CD14-positive monocyte (primary cell): ENCODE data around the gene PHLDA2. TPM values are rescaled to one million over a fixed set of nuclear protein-coding genes. Genes with fewer than 3 reads are reported as not detected.

Source experiments
- DNase-seq, 3 donors: peaks; one replicate each; pipeline ENCODE4 v3.0.0-alpha.2; 2011 to 2022
- H2AFZ ChIP-seq: 2 replicates; pipeline ENCODE4 v1.6.0; 2012; ENCODE audit warnings: mild to moderate bottlenecking, low read depth, low read length, inconsistent platforms; ENCODE audit not compliant: insufficient read depth, poor library complexity, severe bottlenecking
- H3K27ac ChIP-seq, 2 donors: 1 replicate in 1 of 2; 2 replicates in 1 of 2; pipeline ENCODE4 v1.5.1; 2012 to 2013; ENCODE audit warnings: low read length in 2 of 2, control low read depth in 1 of 2, inconsistent platforms in 1 of 2, low read depth in 1 of 2, mild to moderate bottlenecking in 1 of 2
- H3K27me3 ChIP-seq, 2 donors: one replicate each; pipeline versions ENCODE4 v1.6.0 to v1.6.1; 2011 to 2013; ENCODE audit warnings: low read length in 2 of 2; ENCODE audit not compliant: control insufficient read depth in 2 of 2, insufficient read depth in 2 of 2
- H3K36me3 ChIP-seq, 2 donors: replicated peaks in 1 of 2; 1 replicate in 1 of 2; 2 replicates in 1 of 2; pipeline versions ENCODE4 v1.5.1 to v1.6.1; 2012 to 2013; ENCODE audit warnings: low read length in 2 of 2, control low read depth in 1 of 2, inconsistent platforms in 1 of 2, mild to moderate bottlenecking in 1 of 2; ENCODE audit not compliant: insufficient read depth in 2 of 2, control insufficient read depth in 1 of 2
- H3K4me1 ChIP-seq, 2 donors: 1 replicate in 1 of 2; 2 replicates in 1 of 2; pipeline versions ENCODE4 v1.5.1 to v1.6.1; 2012 to 2013; ENCODE audit warnings: low read length in 2 of 2, control low read depth in 1 of 2, inconsistent platforms in 1 of 2, mild to moderate bottlenecking in 1 of 2, moderate library complexity in 1 of 2; ENCODE audit not compliant: insufficient read depth in 2 of 2, control insufficient read depth in 1 of 2
- H3K4me2 ChIP-seq: replicated peaks from 2 replicates; pipeline ENCODE3; 2012; ENCODE audit warnings: low read length, moderate library complexity, mild to moderate bottlenecking; ENCODE audit not compliant: poor library complexity, severe bottlenecking; ENCODE audit errors: extremely low read depth
- H3K4me3 ChIP-seq, 3 experiments: fragments of 200-600 bp in 1 of 3; sonication (generic) in 1 of 3; replicated peaks in 1 of 3; 1 replicate in 2 of 3; 2 replicates in 1 of 3; pipeline ENCODE4 v1.5.1; 2011 to 2013; ENCODE audit warnings: low read length in 3 of 3, mild to moderate bottlenecking in 3 of 3, control low read depth in 2 of 3, low read depth in 2 of 3, inconsistent platforms in 1 of 3, moderate library complexity in 1 of 3
- H3K79me2 ChIP-seq: 2 replicates; pipeline ENCODE4 v1.6.0; 2012; ENCODE audit warnings: mild to moderate bottlenecking, control low read depth, inconsistent platforms, low read length, moderate library complexity; ENCODE audit not compliant: insufficient read depth
- H3K9ac ChIP-seq: 2 replicates; pipeline ENCODE4 v1.6.0; 2017; ENCODE audit warnings: low read length, mild to moderate bottlenecking; ENCODE audit not compliant: insufficient read depth, poor library complexity, severe bottlenecking
- H3K9me3 ChIP-seq, 2 donors: replicated peaks in 1 of 2; 1 replicate in 1 of 2; 2 replicates in 1 of 2; pipeline versions ENCODE4 v1.5.1 to v1.6.1; 2012 to 2013; ENCODE audit warnings: low read length in 2 of 2, control low read depth in 1 of 2; ENCODE audit not compliant: control insufficient read depth in 1 of 2, insufficient read depth in 1 of 2
- H4K20me1 ChIP-seq: 2 replicates; pipeline ENCODE4 v1.6.0; 2012; ENCODE audit warnings: mild to moderate bottlenecking, low read length, control low read depth, moderate library complexity; ENCODE audit not compliant: insufficient read depth
- H3K27ac Mint-ChIP-seq, 7 donors: one replicate each; pipeline ENCODE4 v1.8.0; 2020; ENCODE audit warnings: mild to moderate bottlenecking in 7 of 7, mixed read lengths in 7 of 7, moderate library complexity in 6 of 7, inconsistent platforms in 2 of 7
- H3K27me3 Mint-ChIP-seq, 3 donors: one replicate each; pipeline ENCODE4 v1.8.0; 2021 to 2022; ENCODE audit warnings: low read depth in 3 of 3, mild to moderate bottlenecking in 3 of 3, mixed read lengths in 3 of 3, moderate library complexity in 3 of 3, inconsistent platforms in 1 of 3
- H3K36me3 Mint-ChIP-seq, 2 donors: one replicate each; pipeline ENCODE4 v1.8.0; 2020; ENCODE audit warnings: mixed read lengths in 2 of 2, inconsistent platforms in 1 of 2, mild to moderate bottlenecking in 1 of 2
- H3K4me1 Mint-ChIP-seq: one replicate; pipeline ENCODE4 v1.8.0; 2020; ENCODE audit warnings: mild to moderate bottlenecking, mixed read lengths
- H3K4me3 Mint-ChIP-seq, 2 donors: one replicate each; pipeline ENCODE4 v1.8.0; 2020; ENCODE audit warnings: mild to moderate bottlenecking in 2 of 2, mixed read lengths in 2 of 2, moderate library complexity in 1 of 2
- H3K9me3 Mint-ChIP-seq, 7 donors: one replicate each; pipeline ENCODE4 v1.8.0; 2020 to 2022; ENCODE audit warnings: mixed read lengths in 7 of 7, mild to moderate bottlenecking in 6 of 7, moderate library complexity in 6 of 7, inconsistent platforms in 2 of 7
- CTCF ChIP-seq: fragments of 200-600 bp; IDR thresholded peaks from one replicate; pipeline ENCODE4 v1.8.0; 2022; ENCODE audit warnings: antibody characterized with exemption, mild to moderate bottlenecking
- WGBS: methylation state at CpG from one replicate; pipeline ENCODE4 v1.1.5; 2013; ENCODE audit warnings: missing lambda C conversion rate; ENCODE audit not compliant: insufficient coverage; 5-methylcytosine and 5-hydroxymethylcytosine counted together
- intact Hi-C, 2 donors: fragments of 100-400 bp; cut with micrococcal nuclease; formaldehyde crosslinking; loops; one replicate each; pipeline versions ENCODE4 v1.15.0 to v1.15.1; 2023
- polyA plus RNA-seq, 3 donors: library from polyadenylated mRNA; depleted of rRNA in 1 of 3; unstranded in 2 of 3; stranded (reverse) in 1 of 3; fragments of 300-500 nt in 2 of 3; fragments of >200 nt in 1 of 3; fragmentation: Illumina TruSeq in 2 of 3; gene quantifications; 1 replicate in 2 of 3; 2 replicates in 1 of 3; pipeline ENCODE4 v1.2.3, GENCODE V29; 2012 to 2021

Gene PHLDA2
- polyA plus RNA-seq, 3 donors = 2.6 to 54.5 (median 4.7) TPM

GRCh38 chr11:2943711-2944118 lies 14.5 kb upstream of the PHLDA2 start:
- peaks cover 2 to 4% (median 3%) of the 10 kb centered on the region in 3 donors for H3K27me3 Mint-ChIP-seq
- WGBS = 58% methylated on average over 12 of the region's 12 CpGs
- intact Hi-C loops = no loop called here
- peak overlapping the region in 1 of 7 donors; percentile 43 for H3K27ac Mint-ChIP-seq
- Histone ChIP-seq H3K4me1 (peaks cover 30 to 39% of the 10 kb centered on the region in 2 donors), H3K27me3 (no peaks in the 10 kb centered on the region), H3K9me3 (peaks cover 5 to 6% of the 10 kb centered on the region in 2 donors), H3K36me3 (peaks cover 18 to 20% of the 10 kb centered on the region in 2 donors), H3K4me3 (no peak overlapping the region), H3K9ac (no peak overlapping the region), H3K27ac (no peak overlapping the region), H4K20me1 (peaks cover 8% of the 10 kb centered on the region), H2AFZ (no peak overlapping the region), H3K79me2 (no peaks in the 10 kb centered on the region), H3K4me2 (no peak overlapping the region)
- H3K9me3 Mint-ChIP-seq = peaks cover 3 to 9% (median 6%) of the 10 kb centered on the region in 7 donors
- no peak for TF ChIP-seq CTCF
- no peak overlapping the region for H3K4me3 Mint-ChIP-seq
- no peak for DNase-seq
- H3K36me3 Mint-ChIP-seq = peaks cover 34 to 39% of the 10 kb centered on the region in 2 donors
- H3K4me1 Mint-ChIP-seq = peaks cover 39% of the 10 kb centered on the region

GRCh38 chr11:2942872-2943710 lies 13.9 kb upstream of the PHLDA2 start:
- no peak overlapping the region for H3K9ac ChIP-seq
- Mint-ChIP-seq H3K4me3 (no peak overlapping the region), H3K27ac (peak overlapping the region in 1 of 7 donors; percentile 43), H3K36me3 (peaks cover 28 to 36% of the 10 kb centered on the region in 2 donors), H3K4me1 (peaks cover 39% of the 10 kb centered on the region), H3K9me3 (peaks cover 8 to 15% (median 12%) of the 10 kb centered on the region in 7 donors), H3K27me3 (peaks cover 2 to 7% (median 3%) of the 10 kb centered on the region in 3 donors)
- intact Hi-C loops = no loop called here
- peaks cover 30 to 39% of the 10 kb centered on the region in 2 donors for H3K4me1 ChIP-seq
- H3K79me2 ChIP-seq = no peaks in the 10 kb centered on the region
- H2AFZ ChIP-seq = no peak overlapping the region
- no peak overlapping the region for H3K4me2 ChIP-seq
- WGBS = 80% methylated on average over 15 of the region's 15 CpGs
- H3K27me3 ChIP-seq = no peaks in the 10 kb centered on the region
- peaks cover 5 to 12% of the 10 kb centered on the region in 2 donors for H3K9me3 ChIP-seq
- peaks cover 8% of the 10 kb centered on the region for H4K20me1 ChIP-seq
- H3K27ac ChIP-seq = no peak overlapping the region
- H3K36me3 ChIP-seq = peaks cover 12 to 14% of the 10 kb centered on the region in 2 donors
- DNase-seq = no peak
- no peak overlapping the region for H3K4me3 ChIP-seq
- TF ChIP-seq CTCF = no peak
